SK-N-SH treated with all-trans-retinoic acid at 6 μM for 48 hours (cell line): Measurements from ENCODE around the gene UNC5C.

Source experiments
- ATAC-seq: fragments of 200-7000 bp; cut with Tn5 transposase; 3 replicates; pipeline ENCODE4 v1.9.1; 2020; ENCODE audit warnings: mild to moderate bottlenecking, moderate library complexity
- BACH2 ChIP-seq: fragments of 250-450 bp; sonication (Bioruptor Pico); IDR thresholded peaks from 2 replicates; pipeline ENCODE4 v1.9.0; 2021; ENCODE audit warnings: mild to moderate bottlenecking, borderline replicate concordance
- CSDC2 ChIP-seq: fragments of 250-450 bp; sonication (Bioruptor Pico); IDR thresholded peaks from 2 replicates; pipeline ENCODE4 v1.5.0; 2020; ENCODE audit warnings: mild to moderate bottlenecking, moderate library complexity
- CSRNP3 ChIP-seq: fragments of 250-450 bp; sonication (Bioruptor Pico); IDR thresholded peaks from 2 replicates; pipeline ENCODE4 v1.5.1; 2021; ENCODE audit warnings: mild to moderate bottlenecking, moderate library complexity
- ESRRG ChIP-seq: fragments of 250-450 bp; sonication (Bioruptor Pico); IDR thresholded peaks from 2 replicates; pipeline ENCODE4 v1.6.1; 2021; ENCODE audit warnings: mild to moderate bottlenecking
- ISL1 ChIP-seq: fragments of 250-450 bp; sonication (Bioruptor Pico); IDR thresholded peaks from 2 replicates; pipeline ENCODE4 v2.1.2; 2022; ENCODE audit warnings: mild to moderate bottlenecking, moderate library complexity
- OSR1 ChIP-seq: fragments of 250-450 bp; sonication (Bioruptor Pico); IDR thresholded peaks from 2 replicates; pipeline ENCODE4 v1.8.0; 2022; ENCODE audit warnings: moderate library complexity, mild to moderate bottlenecking, inconsistent platforms
- PATZ1 ChIP-seq: fragments of 250-450 bp; sonication (Bioruptor Pico); IDR thresholded peaks from 2 replicates; pipeline ENCODE4 v1.8.0; 2020; ENCODE audit warnings: mild to moderate bottlenecking, moderate library complexity, borderline replicate concordance
- POU6F1 ChIP-seq: fragments of 250-450 bp; sonication (Bioruptor Pico); IDR thresholded peaks from 2 replicates; pipeline ENCODE4 v1.8.0; 2021; ENCODE audit warnings: low read depth, mild to moderate bottlenecking, moderate library complexity, borderline replicate concordance
- PPARA ChIP-seq: fragments of 250-450 bp; sonication (Bioruptor Pico); IDR thresholded peaks from 2 replicates; pipeline ENCODE4 v1.5.0; 2020; ENCODE audit warnings: mild to moderate bottlenecking, borderline replicate concordance
- RARB ChIP-seq: fragments of 250-450 bp; sonication (Bioruptor Pico); IDR thresholded peaks from 2 replicates; pipeline ENCODE4 v1.8.0; 2021; ENCODE audit warnings: mild to moderate bottlenecking, moderate library complexity
- TOX ChIP-seq: fragments of 250-450 bp; sonication (Bioruptor Pico); IDR thresholded peaks from 2 replicates; pipeline ENCODE4 v1.8.0; 2021; ENCODE audit warnings: mild to moderate bottlenecking, moderate library complexity, borderline replicate concordance
- TSHZ2 ChIP-seq: fragments of 250-450 bp; sonication (Bioruptor Pico); IDR thresholded peaks from 2 replicates; pipeline ENCODE4 v1.5.0; 2020; ENCODE audit warnings: mild to moderate bottlenecking, moderate library complexity
- ZC3H10 ChIP-seq: fragments of 250-450 bp; sonication (Bioruptor Pico); IDR thresholded peaks from 2 replicates; pipeline ENCODE4 v1.5.1; 2021; ENCODE audit warnings: mild to moderate bottlenecking, moderate library complexity
- ZFP3 ChIP-seq: fragments of 250-450 bp; sonication (Bioruptor Pico); IDR thresholded peaks from 2 replicates; pipeline ENCODE4 v1.5.0; 2020; ENCODE audit warnings: mild to moderate bottlenecking, moderate library complexity
- ZFP30 ChIP-seq: fragments of 450-650 bp; formaldehyde crosslinking; IDR thresholded peaks from 2 replicates; pipeline ENCODE4 v1.5.0; 2022; ENCODE audit warnings: mild to moderate bottlenecking, moderate library complexity
- ZNF565 ChIP-seq: fragments of 450-650 bp; formaldehyde crosslinking; conservative IDR thresholded peaks from 2 replicates; pipeline ENCODE4 v1.5.0; 2020; ENCODE audit warnings: low read depth, mild to moderate bottlenecking, moderate library complexity
- ZNF70 ChIP-seq: fragments of 450-650 bp; formaldehyde crosslinking; IDR thresholded peaks from 2 replicates; pipeline ENCODE4 v1.5.0; 2020; ENCODE audit warnings: mild to moderate bottlenecking, moderate library complexity
- ZNF8 ChIP-seq: fragments of 450-650 bp; formaldehyde crosslinking; IDR thresholded peaks from 2 replicates; pipeline ENCODE4 v1.5.0; 2020; ENCODE audit warnings: mild to moderate bottlenecking, moderate library complexity

Gene UNC5C

GRCh38 chr4:95409750-95410149 is 139.0 kb downstream of the UNC5C start:
- TF ChIP-seq TOX (CRISPR knock-in tag) = no peak
- TF ChIP-seq PPARA = no peak
- no peak for TF ChIP-seq ZC3H10 (CRISPR knock-in tag)
- TF ChIP-seq OSR1 (CRISPR knock-in tag) = no peak
- no peak for TF ChIP-seq ZFP3 (CRISPR knock-in tag)
- TF ChIP-seq RARB (CRISPR knock-in tag) = no peak

GRCh38 chr4:95409127-95409526 is 139.6 kb downstream of the UNC5C start:
- no peak for TF ChIP-seq TOX (CRISPR knock-in tag)
- TF ChIP-seq PPARA = no peak
- no peak for TF ChIP-seq OSR1 (CRISPR knock-in tag)
- no peak for TF ChIP-seq ZFP3 (CRISPR knock-in tag)
- no peak for TF ChIP-seq POU6F1 (CRISPR knock-in tag)
- no peak for TF ChIP-seq ZNF70 (CRISPR knock-in tag)
- no peak for TF ChIP-seq ZFP30 (CRISPR knock-in tag)
- no peak for TF ChIP-seq BACH2
- no peak for TF ChIP-seq ZNF565 (CRISPR knock-in tag)
- peak; percentile 59 for ATAC-seq

More at GRCh38 chr4:95409750-95410149, 139.0 kb downstream of the UNC5C start:
- ATAC-seq = no peak; the same call in 2 of the 3 replicates

GRCh38 chr4:95402299-95402698 is 146.5 kb downstream of the UNC5C start:
- ATAC-seq = no peak
- TF ChIP-seq TSHZ2 (CRISPR knock-in tag) = no peak

- no peak for ATAC-seq
- TF ChIP-seq PATZ1 (CRISPR knock-in tag) (no peak), ZNF70 (CRISPR knock-in tag) (no peak), ISL1 (CRISPR knock-in tag) (no peak), BACH2 (no peak), CSRNP3 (CRISPR knock-in tag) (no peak), ZFP30 (CRISPR knock-in tag) (no peak), TSHZ2 (CRISPR knock-in tag) (no peak), ESRRG (CRISPR knock-in tag) (no peak), ZC3H10 (CRISPR knock-in tag) (no peak), ZNF565 (CRISPR knock-in tag) (no peak), ZNF8 (CRISPR knock-in tag) (no peak), POU6F1 (CRISPR knock-in tag) (no peak), TOX (CRISPR knock-in tag) (no peak), CSDC2 (CRISPR knock-in tag) (no peak)
- TF ChIP-seq, all 23 proteins: peak for 0
These were observed 150.6 kb downstream of the UNC5C start for GRCh38 chr4:95398217-95398616.
